Measurements from ENCODE around the gene ARID3B. TPM values are rescaled to one million over a fixed set of nuclear protein-coding genes. Genes with fewer than 3 reads are reported as not detected.
"Not testable (repeated sequence)": the region's sequence is repeated elsewhere in the genome, so short reads cannot be mapped to it uniquely, and the experiment has no call there.

Gene ARID3B
- total RNA-seq, 2 donors from 2014 or later: 2.1 to 2.6 TPM

DNA sequence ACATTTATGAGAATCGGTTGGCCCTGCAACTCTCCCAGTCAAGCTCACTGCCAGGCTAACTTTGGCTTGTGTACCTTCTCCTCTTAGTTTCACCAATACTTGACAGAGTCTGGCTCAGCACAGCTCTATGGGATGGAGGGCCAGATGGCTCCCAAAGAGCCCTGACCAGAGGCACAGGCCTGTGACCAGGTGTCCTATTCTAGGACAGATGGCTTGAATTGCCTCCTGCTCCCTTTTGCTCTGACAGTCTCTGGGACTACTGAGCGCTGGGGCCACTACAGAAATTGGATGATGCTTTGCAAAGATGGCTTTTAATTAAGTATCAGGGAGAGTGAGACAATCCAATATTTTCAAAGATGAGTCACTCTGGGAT is 10.3 kb upstream of the ARID3B start:
- ATAC-seq: no peak
- intact Hi-C loops (cut with DNase I): no loop called here

DNA sequence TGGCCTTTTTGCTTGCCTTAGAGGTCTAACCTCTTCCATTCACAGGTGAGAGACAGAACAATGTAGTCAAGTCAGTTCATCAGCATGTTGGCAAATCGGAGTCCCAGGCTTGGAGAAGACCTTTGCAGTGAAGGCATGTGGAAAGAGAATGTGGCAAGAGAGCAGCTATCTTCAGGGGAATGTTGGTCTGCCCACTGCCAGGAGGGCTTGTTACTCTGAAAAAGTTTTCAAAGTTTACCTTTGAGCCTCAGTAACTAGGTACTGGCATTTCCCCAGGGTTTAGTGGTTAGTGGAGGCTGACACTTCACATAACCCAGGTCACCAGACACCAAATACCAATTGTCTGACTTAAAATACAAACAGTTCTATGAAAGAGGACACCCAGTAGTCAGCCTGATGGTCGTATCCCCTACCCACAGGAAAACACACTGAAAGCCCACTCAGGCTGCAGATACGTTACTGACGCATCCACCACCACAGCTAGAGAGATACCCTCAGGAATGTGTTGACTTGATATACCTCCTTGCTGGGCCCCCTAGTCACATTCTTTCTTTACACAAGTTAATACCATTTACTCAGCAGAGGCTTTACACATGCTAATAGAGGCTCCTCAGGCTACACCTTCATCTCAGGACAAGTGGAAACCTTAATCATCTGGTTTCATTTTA is 9.7 kb upstream of the ARID3B start:
- ATAC-seq (no peak), DNase-seq (no peak)
- intact Hi-C loops (cut with DNase I): no loop called here

More for the DNA sequence above, 10.3 kb upstream of the ARID3B start:
- DNase-seq: no peak

DNA sequence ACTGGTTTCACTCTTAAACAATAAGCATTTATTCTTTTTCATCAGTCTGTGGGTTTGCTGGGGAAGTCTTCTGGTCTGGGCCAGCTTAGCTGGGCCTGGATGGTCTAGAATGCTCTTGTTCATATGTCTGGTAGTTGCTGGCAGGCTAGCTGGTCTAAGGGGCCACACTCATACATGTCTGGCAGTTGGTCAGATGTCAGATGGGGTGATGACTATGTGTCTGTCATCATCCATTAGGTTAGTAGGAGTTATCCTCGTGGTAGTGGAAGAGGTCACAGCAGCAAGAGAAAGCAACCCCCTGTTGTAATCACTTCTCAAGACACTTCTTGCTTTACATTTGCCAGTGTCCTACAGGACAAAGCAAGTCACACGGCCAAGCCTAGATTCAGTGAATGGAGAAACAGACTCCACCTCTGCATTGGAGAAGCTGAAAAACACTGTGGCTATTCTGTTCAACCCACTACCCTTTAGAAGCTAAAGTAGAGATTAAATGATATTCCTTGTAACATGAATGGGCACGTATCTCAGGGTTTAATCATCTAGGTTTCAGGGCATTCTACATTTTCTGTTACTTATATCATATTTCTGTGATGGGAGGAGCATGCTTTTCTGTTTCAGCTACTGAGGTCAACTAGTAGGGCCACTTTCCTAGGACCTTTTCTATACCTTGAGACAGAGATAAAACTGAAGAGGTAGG is 5.5 kb upstream of the ARID3B start:
- ATAC-seq (no peak), DNase-seq (no peak)
- intact Hi-C loops (cut with DNase I): no loop called here

DNA sequence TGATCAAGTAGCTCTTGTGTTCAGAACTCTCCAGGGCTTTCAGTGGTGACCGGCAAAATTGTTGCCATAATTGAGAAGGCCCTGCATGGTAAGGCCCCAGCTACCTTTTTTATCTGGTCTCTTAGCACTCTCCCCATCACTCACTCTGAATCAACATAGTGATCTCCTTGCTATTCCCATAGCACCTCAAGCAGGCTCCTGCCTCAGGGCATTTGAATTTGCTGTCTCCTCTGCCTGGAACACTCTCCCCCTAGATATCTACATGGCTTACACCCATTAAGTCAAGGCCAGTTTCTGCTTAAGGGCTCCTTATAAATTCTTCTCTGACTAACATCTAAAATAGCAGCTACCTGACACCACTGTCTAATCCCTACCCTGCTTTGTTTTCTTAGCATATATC is 3.3 kb upstream of the ARID3B start:
- intact Hi-C loops (cut with DNase I): no loop called here
- DNase-seq (no peak), ATAC-seq (no peak)

DNA sequence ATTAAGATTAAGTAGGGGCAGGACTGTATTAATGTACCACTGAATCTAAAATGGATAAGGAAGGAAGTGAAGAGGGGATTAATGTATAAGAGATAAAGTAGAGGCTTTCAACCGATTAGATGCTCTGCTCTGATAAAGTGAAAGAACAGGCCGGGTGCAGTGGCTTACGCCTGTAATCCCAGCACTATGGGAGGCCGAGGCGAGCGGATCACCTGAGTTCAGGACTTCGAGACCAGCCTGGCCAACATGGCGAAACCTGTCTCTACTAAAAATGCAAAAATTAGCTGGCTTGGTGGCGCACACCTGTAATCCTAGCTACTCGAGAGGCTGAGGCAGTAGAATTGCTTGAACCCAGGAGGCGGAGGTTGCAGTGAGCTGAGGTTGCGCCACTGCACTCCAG is 1.5 kb upstream of the ARID3B start:
- ATAC-seq; DNase-seq; intact Hi-C loops (cut with DNase I): not testable (repeated sequence)

DNA sequence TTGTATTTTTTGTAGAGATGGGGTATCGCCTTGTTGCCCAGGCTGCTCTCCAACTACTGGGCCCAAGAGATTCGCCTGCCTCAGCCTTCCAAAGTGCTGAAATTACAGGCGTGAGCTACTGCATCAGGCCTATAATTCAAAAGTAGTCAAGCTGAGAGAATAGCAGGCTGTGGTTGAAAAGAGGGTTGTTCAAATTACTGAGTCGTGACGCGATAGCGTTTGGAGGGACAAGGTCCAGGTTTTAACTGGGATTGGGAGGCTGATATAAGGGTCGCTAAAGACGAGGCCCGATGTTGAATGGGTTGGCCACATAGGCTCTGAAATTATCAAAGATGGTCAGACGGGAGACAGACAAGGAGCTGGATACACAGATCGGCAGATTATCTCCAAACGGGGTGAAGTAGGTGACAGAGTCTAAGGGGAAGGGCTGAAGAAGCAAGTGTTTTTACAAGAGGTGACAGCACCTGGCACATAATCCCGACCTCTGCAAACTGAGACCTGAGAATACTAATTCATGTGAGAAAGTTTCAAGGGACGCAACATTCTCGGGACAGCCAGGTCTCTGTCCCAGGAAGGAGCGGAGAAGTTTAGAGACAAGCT is 759 bp upstream of the ARID3B start:
- no peak for DNase-seq
- ATAC-seq: no peak
- intact Hi-C loops (cut with DNase I): loop anchor here (2.0 to 5.0 kb wide), 2 partner anchors 72 to 79 kb away; partner anchors contain the start of gene UBL7 (in 1 of the 2)

DNA sequence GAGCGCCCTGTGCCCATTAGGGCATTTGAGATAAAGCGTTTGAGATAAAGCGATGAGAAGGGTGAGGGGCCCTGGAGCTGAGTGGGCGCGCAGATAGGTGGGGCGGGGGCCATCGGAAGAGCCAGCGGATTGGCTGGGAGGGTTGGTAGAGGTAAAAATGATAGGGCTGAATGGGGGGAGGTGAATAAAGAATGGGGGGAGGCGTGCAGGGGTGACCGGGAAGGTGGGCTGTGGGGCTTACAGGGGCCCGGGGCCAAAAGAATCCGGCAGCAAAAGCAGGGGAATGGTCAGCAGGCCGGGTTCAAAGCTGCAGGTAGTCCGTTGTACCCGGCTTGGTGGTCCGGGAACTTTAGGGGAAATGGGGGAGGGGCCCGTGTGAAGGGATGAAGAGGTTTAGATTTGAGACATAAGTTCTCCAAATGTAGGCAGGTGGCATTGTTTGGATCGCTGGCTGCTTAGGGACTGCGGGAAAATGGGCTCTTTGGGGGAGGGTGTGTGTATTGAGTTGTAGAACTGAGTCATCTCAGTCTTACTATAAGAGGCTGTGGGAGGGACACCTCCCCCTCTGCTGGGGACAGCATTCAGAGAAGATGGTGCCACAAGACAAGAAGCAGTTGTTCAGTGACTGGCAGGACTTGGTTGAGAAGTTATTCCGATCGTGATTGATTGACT is 610 bp downstream of the ARID3B start:
- ATAC-seq (peak in 1 of 2 donors; percentile 21), DNase-seq (peak; percentile 32)
- intact Hi-C loops (cut with DNase I): loop anchor here (2.0 to 5.0 kb wide), 2 partner anchors 71 to 81 kb away; partner anchors contain the start of gene UBL7 (in 1 of the 2)

DNA sequence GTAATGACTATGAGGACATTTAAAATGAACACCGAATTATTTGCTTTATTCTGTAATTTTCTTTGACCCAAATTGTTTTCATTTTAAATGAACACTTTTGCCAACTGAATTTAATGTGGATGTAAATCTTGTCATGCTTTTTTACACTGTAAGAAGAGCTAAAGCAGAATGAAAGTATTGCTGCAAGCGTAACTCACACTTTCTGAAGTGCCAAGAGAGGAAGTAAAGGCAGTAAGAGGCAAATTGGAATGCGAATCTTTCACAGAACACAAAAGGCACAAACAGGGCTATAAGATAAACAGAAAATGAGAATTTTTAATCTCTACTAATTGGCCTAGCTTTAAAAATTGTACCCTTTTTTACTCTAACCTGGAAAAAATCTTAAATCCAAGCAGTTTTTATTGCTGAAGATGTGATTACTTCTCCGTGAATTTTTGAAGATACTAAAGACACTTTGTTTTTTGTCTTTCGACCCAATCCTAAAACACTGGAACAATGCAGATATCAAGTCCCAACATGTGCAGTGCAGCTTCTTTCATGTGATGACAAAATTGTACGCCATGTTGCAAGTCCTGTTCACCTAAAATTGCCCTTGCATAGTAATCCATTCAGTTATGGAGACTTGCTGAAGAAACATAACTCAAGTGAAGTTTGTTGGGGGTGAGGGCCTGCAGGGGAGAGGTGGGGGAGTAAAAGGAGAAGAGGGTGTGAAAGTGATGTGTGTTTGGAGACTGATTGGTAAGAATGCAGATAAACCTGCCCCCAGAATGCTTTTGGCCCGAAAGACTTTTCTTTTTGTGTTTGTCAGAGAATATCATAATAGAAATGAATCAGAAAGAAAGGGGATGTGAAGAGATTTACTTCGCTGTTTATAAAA is 1.4 kb downstream of the ARID3B start:
- DNase-seq (no peak), ATAC-seq (no peak)
- intact Hi-C loops (cut with DNase I): loop anchor here in 1 of 2 donors (5.0 kb wide), 1 partner anchor 70 kb away; no protein-coding TSS in a partner anchor

DNA sequence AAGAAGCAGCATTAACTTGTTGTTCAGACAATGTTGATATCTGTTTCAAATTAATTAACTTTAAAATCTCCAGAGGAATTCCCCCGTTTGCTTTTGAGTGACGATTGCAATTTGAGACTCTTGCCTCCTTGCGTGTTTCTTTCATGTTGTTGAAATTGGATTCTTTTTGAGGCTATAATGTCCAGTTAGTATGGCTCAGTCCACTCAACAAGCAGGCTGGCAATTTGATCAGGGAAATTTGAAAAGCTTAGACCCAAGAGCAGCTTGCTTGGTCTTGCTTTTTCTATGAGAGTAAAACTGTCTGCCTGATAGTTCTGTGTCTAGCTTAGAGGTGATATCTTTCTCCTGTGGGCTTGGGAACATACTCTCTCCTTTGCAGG is 2.0 kb downstream of the ARID3B start:
- DNase-seq: no peak
- no peak for ATAC-seq
- intact Hi-C loops (cut with DNase I): loop anchor here in 1 of 2 donors (5.0 kb wide), 1 partner anchor 69 kb away; no protein-coding TSS in a partner anchor

DNA sequence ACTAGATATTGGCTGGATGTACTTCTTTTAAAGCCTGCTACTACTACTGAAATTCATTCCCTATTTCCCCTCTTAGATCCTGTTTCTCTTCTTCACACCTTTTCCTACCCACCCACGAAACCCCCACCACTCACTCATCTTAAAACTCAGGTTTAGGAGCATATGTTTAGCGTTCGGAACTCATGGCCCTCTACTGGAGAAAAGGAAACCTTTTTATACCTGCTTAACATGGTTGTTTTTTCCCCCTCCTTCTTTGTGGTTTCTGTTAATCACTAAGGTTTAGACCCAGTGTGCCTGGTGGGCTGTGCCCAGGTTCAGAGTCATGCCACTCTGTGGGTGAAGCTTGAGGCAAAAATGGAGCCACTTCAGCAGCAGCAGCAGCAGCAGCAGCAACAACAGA is 2.6 kb downstream of the ARID3B start:
- no peak for DNase-seq
- no peak for ATAC-seq

DNA sequence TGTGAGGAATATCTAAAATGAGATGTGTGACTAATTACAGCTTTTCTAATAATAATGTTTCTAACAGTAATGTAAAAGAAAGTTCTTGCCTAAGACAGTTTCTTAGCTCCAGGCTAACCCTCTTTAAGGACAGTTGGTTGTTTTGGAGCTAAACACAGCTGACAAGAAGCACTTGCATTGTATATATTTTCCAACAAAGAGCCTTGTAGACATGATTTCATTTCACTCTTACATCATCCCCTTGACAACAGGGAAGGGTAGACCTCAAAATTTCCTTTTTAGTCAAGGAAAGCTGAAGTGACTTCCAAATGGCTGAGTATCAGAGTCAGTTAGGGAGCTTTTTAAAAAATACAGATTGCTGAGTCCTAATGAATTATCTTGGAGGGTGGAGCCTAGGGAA is 4.1 kb downstream of the ARID3B start:
- DNase-seq (no peak), ATAC-seq (no peak)
- intact Hi-C loops (cut with DNase I): loop anchor here in 1 of 2 donors (5.0 kb wide), 1 partner anchor 57 kb away; no protein-coding TSS in a partner anchor

More for the DNA sequence above, 2.6 kb downstream of the ARID3B start:
- intact Hi-C loops (cut with DNase I): loop anchor here in 1 of 2 donors (5.0 kb wide), 1 partner anchor 69 kb away; no protein-coding TSS in a partner anchor

DNA sequence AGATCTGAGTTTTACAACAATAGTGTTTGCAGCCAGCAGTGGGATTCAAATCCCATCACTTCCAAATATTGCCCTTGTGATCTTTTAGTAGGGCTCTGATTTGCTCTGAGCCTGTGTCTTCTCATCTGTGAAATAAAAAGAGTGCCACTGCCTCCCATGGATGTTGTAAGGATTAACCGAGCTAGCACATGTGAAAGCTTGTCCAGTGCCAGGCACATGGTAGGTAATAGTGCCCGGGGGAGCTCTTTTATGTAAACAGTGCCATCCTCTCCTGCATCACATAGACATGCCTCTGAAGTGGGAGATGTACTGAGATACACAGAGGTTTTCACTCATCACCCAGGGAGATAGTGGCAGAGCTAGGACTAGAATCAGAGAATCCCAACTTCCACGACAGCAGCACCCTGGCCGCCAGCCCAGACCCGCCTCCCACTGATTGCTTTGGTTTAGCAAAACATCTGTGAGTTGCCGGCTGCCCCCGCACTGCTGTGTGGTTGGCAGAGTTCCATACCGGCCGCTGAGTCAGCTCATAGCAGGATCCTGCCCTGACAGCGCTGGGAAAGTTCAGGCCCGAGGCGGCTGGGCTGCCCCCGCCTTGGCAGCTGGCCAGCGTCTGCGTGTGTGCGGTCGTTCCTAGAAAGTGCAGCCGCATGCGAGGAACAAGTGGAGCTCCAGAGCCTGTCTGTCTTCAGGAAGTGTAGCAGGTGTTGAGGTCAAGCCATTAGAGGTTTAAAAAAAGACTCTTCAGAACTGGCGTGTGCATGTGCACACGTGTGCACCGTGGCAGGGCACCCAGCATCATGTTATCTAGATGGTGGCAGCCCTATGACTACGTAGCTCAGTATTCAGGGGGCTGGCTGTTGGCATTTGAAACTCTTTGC is 5.0 kb downstream of the ARID3B start:
- DNase-seq (peak; percentile 99), ATAC-seq (peak; percentile 97)
- intact Hi-C loops (cut with DNase I): loop anchor here in 1 of 2 donors (5.0 kb wide), 1 partner anchor 56 kb away; no protein-coding TSS in a partner anchor

DNA sequence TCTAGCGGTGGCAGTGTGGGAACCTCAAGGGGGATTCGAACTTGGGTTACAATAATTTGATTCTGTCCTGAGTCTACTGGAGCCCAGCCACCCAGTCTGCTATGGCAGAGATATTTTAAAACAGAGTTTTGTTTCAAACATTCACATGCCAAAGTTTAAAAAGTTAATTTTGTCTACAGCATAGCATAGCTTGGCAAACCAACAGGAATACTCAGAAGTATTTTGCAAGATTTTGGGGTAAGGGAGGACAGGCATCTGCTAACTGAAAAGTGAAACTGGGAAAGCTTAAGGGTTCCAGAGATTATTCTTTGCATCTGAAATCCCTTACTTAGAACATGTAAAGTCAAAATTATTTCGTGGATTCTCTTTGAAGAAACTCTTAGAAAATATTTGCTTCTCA is 6.6 kb downstream of the ARID3B start:
- ATAC-seq (no peak), DNase-seq (no peak)
- intact Hi-C loops (cut with DNase I): loop anchor here in 1 of 2 donors (5.0 kb wide), 1 partner anchor 55 kb away; no protein-coding TSS in a partner anchor

DNA sequence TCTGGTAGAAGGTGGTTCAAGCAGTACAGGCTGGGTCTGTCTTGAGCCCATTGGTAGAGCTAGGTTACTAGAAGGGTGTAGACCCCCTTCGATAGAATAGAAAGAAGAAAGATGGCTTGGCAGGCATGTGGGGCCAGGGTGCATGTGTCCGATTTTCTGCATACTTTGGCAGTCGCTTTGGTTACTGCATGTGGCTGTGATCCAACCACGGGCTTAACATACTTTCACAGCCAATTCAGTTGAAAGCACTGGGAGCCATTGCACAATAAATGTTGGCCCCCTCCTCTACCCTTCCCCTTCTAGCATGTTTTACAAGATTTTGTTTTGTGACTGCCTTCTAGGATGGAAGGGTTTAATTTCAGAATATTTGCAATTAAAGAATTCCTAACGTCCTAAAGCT is 7.2 kb downstream of the ARID3B start:
- intact Hi-C loops (cut with DNase I): loop anchor here in 1 of 2 donors (5.0 kb wide), 1 partner anchor 54 kb away; no protein-coding TSS in a partner anchor
- no peak for ATAC-seq
- no peak for DNase-seq

DNA sequence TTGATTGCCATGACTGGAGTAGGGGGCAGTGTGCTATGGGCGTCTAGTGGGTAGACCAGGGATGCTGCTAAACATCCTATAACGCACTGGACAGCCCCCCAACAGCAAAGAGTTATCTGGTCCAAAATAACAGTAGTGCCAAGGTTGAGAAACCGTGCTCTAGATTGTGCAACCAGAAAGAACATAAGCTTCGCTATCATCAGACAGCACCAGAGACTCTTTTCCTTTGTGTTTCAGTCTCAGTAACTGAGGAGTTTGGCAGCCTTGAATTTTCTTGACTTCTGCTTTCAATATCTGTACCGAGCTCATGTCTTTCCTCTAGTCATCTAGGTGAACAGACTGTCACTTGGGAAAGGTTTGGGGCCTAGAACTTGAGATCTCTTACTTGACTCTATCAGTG is 8.8 kb downstream of the ARID3B start:
- intact Hi-C loops (cut with DNase I): loop anchor here in 1 of 2 donors (5.0 kb wide), 1 partner anchor 52 kb away; no protein-coding TSS in a partner anchor
- ATAC-seq: no peak

DNA sequence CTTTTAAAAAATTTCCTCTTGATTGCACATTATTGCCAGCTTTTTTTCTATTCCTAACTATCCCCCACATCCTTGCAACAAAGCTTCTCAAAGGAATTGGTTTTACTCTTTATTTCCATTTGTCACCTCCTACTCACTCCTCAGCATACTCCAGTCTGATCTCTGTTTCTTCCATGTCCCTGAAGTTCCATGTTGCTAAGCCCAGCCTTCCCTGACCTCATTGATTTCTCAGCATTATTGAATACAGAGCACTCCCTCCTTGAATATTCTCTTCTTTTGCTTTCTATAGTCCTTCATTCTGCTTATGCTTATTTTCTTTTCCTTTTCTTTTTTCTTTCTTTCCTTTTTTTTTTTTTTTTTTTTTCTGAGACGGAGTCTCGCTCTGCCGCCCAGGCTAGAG is 10.7 kb downstream of the ARID3B start:
- ATAC-seq (no peak), DNase-seq (no peak)
- intact Hi-C loops (cut with DNase I): no loop called here

More for the DNA sequence above, 8.8 kb downstream of the ARID3B start:
- no peak for DNase-seq

DNA sequence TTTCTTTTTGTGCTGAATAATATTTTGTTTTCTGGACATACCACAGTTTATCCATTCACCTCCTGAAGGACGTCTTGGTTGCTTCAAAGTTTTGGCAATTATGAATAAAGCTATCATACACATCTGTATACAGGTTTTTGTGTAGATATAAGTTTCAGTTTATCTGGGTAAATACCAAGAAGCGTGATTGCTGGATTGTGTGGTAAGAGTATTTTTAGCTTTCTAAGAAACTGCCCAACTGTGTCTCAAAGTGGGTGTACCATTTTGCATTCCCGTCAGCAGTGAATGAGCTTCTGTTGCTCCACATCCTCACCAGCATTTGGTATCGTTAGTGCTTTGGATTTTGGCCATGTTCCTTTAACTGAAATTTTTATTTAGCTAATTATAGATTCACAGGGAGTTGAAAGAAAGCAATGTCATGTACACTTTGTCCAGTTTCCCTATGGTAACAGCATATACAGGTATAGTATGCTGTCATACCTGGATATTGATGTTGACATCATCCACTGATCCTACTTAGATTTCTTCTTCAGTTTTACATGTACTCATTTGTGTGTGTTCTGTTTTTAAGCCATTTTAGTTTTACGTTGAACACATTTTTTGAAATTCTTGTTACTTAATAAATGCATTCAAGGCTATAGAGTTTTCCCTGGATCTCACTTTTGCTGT is 11.9 kb downstream of the ARID3B start:
- DNase-seq (no peak), ATAC-seq (no peak)
- intact Hi-C loops (cut with DNase I): no loop called here

Measured in left cardiac atrium (tissue), 4 donors.